Fibroblast of pulmonary artery (primary cell): ENCODE data around the gene AP5B1.

ENCODE experiments used
- DNase-seq: peaks from one replicate; pipeline ENCODE4 v3.0.0-alpha.2; 2010; ENCODE audit warnings: low read depth
- H3K4me3 ChIP-seq: replicated peaks from 2 replicates; pipeline ENCODE4 v1.5.1; 2011; ENCODE audit warnings: low read depth, mild to moderate bottlenecking, control low read depth, low read length, moderate library complexity
- CTCF ChIP-seq: IDR thresholded peaks from 2 replicates; pipeline ENCODE4 v1.5.1; 2011; ENCODE audit warnings: mild to moderate bottlenecking, control low read depth, low read length, inconsistent platforms; ENCODE audit errors: missing control alignments

AP5B1 gene

GRCh38 chr11:65810046-65810868, 29.5 kb upstream of the AP5B1 start:
- DNase-seq: no peak
- no peak overlapping the region for H3K4me3 ChIP-seq
- no peak for TF ChIP-seq CTCF

- no peak for TF ChIP-seq CTCF
Measured at GRCh38 chr11:65809496-65809895, 28.7 kb upstream of the AP5B1 start.

GRCh38 chr11:65808744-65809341, 28.1 kb upstream of the AP5B1 start:
- TF ChIP-seq CTCF: no peak
- DNase-seq: no peak
- no peak overlapping the region for H3K4me3 ChIP-seq

More at GRCh38 chr11:65809496-65809895, 28.7 kb upstream of the AP5B1 start:
- DNase-seq: no peak
- no peak overlapping the region for H3K4me3 ChIP-seq

- no peak for DNase-seq
- no peak for TF ChIP-seq CTCF
- no peak overlapping the region for H3K4me3 ChIP-seq
Measured at GRCh38 chr11:65806979-65807378, 26.2 kb upstream of the AP5B1 start.

GRCh38 chr11:65803797-65804492, 23.2 kb upstream of the AP5B1 start:
- no peak for DNase-seq
- TF ChIP-seq CTCF: no peak

GRCh38 chr11:65802841-65803240, 22.1 kb upstream of the AP5B1 start:
- TF ChIP-seq CTCF: no peak
- no peak for DNase-seq
- no peak overlapping the region for H3K4me3 ChIP-seq

More at GRCh38 chr11:65803797-65804492, 23.2 kb upstream of the AP5B1 start:
- H3K4me3 ChIP-seq: no peak overlapping the region
